PFSK-1 (cell line): Measurements from ENCODE around the gene SHF.

Experiments
- FOXP2 ChIP-seq: optimal IDR thresholded peaks from 2 replicates; pipeline ENCODE3; 2011; ENCODE audit warnings: borderline replicate concordance, control low read depth, inconsistent platforms; ENCODE audit not compliant: insufficient read depth; ENCODE audit errors: extremely low read length, extremely low read depth
- POLR2AphosphoS5 ChIP-seq: IDR thresholded peaks from 2 replicates; pipeline ENCODE4 v1.6.1; 2012; ENCODE audit warnings: low read depth, mild to moderate bottlenecking, control low read depth, low read length, moderate library complexity
- SIN3A ChIP-seq: IDR thresholded peaks from 2 replicates; pipeline ENCODE4 v1.6.1; 2012; ENCODE audit warnings: mild to moderate bottlenecking, low read length, moderate library complexity, borderline replicate concordance; ENCODE audit not compliant: insufficient read depth
- TAF1 ChIP-seq: IDR thresholded peaks from 2 replicates; pipeline ENCODE4 v1.6.1; 2012; ENCODE audit warnings: low read length, control low read depth, borderline replicate concordance; ENCODE audit not compliant: insufficient read depth
- TF ChIP-seq, protein P1 (sequence below), 2 experiments: IDR thresholded peaks; 2 replicates each; pipeline versions ENCODE4 v1.6.1 to v1.8.0; 2011 to 2012; ENCODE audit warnings: low read depth in 2 of 2, low read length in 2 of 2, control low read depth in 1 of 2, inconsistent platforms in 1 of 2, mild to moderate bottlenecking in 1 of 2, moderate library complexity in 1 of 2; ENCODE audit not compliant: insufficient read depth in 1 of 2

Gene SHF

DNA sequence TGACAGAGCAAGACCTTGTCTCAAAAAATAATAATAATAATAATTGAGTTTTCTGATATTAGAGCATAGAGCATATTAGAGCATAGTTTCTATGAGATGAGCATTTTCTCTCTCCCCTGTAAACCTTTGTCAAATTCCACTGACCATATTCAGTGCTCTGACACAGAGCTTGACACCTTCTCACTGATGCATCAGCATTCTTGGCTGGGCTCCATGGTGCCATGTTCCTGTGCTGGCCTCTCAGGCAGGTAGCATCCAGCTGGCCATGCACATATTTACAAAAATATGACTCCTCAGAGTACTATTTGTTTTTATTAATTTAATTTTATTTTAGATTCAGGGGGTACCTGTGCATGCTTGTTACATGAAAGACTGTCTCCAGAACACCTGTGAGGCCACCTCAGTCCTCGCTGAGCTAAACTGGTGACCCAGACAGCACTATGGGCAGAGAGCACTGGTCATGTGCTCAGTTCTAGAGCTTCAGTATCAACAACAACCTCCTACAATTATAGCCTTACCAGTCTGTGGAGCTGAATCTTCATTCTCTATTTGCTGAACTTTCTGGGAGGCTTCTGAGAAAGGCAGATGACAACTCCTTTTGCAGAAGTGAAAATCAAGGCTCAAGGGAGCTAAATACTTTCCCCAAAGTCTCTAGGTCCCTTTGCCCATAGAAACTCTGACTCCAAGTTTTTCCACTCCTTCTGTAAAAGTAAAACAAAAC is 42.6 kb upstream of the SHF start:
- no peak for TF ChIP-seq TAF1
- TF ChIP-seq FOXP2, result no peak
- TF ChIP-seq POLR2AphosphoS5, result no peak
- TF ChIP-seq, protein P1, sequence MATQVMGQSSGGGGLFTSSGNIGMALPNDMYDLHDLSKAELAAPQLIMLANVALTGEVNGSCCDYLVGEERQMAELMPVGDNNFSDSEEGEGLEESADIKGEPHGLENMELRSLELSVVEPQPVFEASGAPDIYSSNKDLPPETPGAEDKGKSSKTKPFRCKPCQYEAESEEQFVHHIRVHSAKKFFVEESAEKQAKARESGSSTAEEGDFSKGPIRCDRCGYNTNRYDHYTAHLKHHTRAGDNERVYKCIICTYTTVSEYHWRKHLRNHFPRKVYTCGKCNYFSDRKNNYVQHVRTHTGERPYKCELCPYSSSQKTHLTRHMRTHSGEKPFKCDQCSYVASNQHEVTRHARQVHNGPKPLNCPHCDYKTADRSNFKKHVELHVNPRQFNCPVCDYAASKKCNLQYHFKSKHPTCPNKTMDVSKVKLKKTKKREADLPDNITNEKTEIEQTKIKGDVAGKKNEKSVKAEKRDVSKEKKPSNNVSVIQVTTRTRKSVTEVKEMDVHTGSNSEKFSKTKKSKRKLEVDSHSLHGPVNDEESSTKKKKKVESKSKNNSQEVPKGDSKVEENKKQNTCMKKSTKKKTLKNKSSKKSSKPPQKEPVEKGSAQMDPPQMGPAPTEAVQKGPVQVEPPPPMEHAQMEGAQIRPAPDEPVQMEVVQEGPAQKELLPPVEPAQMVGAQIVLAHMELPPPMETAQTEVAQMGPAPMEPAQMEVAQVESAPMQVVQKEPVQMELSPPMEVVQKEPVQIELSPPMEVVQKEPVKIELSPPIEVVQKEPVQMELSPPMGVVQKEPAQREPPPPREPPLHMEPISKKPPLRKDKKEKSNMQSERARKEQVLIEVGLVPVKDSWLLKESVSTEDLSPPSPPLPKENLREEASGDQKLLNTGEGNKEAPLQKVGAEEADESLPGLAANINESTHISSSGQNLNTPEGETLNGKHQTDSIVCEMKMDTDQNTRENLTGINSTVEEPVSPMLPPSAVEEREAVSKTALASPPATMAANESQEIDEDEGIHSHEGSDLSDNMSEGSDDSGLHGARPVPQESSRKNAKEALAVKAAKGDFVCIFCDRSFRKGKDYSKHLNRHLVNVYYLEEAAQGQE (IDR thresholded peaks at IDR 0.05; ENCODE audit: insufficient read depth in 1 of 2, low read depth in 2 of 2, low read length in 2 of 2), result no peak
- no peak for TF ChIP-seq SIN3A

DNA sequence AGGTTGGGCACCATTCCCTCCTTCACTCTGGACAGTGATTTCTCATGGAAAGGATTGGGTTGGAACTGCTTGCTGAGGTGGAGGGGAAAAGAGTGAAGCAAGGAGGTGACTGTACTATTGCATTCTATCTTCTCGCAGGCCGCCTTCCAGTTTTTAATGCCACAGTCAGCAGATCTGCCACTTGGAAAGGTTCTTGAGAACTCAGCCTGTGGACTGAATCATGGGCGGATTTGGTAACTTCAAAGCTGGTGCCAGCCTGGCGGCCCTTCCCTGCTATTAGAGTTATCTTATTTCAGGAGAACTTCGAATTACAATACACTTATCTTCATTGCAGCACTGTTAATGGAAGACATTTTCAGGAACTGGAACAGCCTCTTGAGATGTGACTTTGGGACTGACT is 41.2 kb upstream of the SHF start:
- no peak for TF ChIP-seq SIN3A
- TF ChIP-seq, protein P1 (IDR thresholded peaks at IDR 0.05; ENCODE audit: insufficient read depth in 1 of 2, low read depth in 2 of 2, low read length in 2 of 2), result no peak
- TF ChIP-seq FOXP2, result no peak

DNA sequence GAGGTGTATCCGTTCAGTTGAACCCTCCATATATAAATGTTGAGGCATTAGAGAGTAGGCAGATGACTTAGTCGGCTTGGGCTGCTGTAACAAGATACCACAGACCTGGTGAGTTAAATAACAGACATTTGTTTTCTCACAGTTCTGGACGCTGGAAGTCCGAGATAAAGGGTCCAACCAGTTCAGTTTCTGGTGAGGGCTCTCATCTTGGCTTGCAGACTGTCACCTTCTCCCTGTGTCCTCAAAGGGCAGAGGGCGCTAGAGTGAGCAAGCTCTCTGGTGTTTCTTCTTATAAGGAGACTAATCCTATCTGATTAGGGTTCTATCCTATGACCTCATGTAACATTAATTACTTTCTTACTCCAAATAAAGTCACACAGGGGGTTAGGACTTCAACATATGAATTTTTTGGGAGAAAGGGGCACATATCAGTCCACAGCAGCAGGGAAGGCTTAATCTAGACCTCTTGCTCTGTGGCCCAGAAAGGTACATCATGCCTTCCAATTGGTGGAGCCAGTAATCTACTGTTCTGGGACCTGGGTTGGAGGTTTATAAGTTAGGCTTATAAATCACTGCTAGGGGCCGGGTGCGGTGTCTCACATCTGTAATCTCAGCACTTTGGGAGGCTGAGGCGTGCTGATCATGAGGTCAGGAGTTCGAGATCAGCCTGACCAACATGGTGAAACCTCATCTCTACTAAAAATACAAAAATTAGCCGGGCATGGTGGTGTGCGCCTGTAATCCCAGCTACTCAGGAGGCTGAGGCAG is 37.9 kb upstream of the SHF start:
- TF ChIP-seq, protein P1 (IDR thresholded peaks at IDR 0.05; ENCODE audit: insufficient read depth in 1 of 2, low read depth in 2 of 2, low read length in 2 of 2), result no peak
- TF ChIP-seq TAF1, result no peak
- no peak for TF ChIP-seq FOXP2
- no peak for TF ChIP-seq SIN3A
- TF ChIP-seq POLR2AphosphoS5, result no peak

DNA sequence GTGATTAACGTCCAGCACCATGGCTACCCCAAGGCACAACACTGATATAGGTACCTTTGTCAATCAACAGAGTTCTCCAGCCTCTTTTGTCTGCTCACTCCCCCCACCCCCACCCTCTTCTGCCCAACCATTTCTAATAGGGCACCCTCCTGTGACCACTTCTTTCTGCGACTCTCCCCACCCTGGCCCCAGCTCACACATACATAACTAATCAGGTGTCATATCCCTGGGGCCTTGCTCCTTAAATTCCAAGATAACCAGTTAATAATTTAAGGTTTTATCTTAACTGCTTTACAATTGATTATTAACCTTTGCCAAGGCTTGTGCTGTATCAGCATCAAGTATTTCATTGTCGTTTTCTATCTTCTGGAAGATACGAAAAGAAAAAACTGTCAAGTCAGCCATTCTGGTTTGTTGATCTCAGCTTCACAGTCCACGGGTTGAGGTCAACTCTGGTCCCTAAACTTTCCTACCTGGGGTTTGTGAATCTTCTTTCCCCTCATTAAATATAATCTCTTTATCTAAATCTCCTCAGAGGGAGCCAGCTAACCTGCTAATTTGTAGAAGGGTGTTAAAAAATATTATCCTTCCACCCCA is 37.0 kb upstream of the SHF start:
- TF ChIP-seq FOXP2, result no peak
- TF ChIP-seq, protein P1 (IDR thresholded peaks at IDR 0.05; ENCODE audit: insufficient read depth in 1 of 2, low read depth in 2 of 2, low read length in 2 of 2), result no peak
- no peak for TF ChIP-seq SIN3A
- no peak for TF ChIP-seq POLR2AphosphoS5
- TF ChIP-seq TAF1, result no peak
